ENCODE data around the gene FOS.
A peak's percentile ranks its signal among the peaks of the same experiment; 100 is the strongest.

Gene FOS

GRCh38 chr14:75292101-75292563 lies 13.5 kb downstream of the FOS start:
- H3K4me3 ChIP-seq (replicated peaks; ENCODE audit: low read depth, low read length), result no peak overlapping the region
- no peak for DNase-seq (ENCODE audit: extremely low read depth, low read depth)
- TF ChIP-seq CTCF (IDR thresholded peaks at IDR 0.05; ENCODE audit: low read depth, low read length, missing control alignments), result no peak

GRCh38 chr14:75292886-75293285 lies 14.3 kb downstream of the FOS start:
- DNase-seq (ENCODE audit: extremely low read depth, low read depth), result no peak
- H3K4me3 ChIP-seq (replicated peaks; ENCODE audit: low read depth, low read length), result no peak overlapping the region
- TF ChIP-seq CTCF (IDR thresholded peaks at IDR 0.05; ENCODE audit: low read depth, low read length, missing control alignments), result no peak

GRCh38 chr14:75293920-75294648 lies 15.5 kb downstream of the FOS start:
- no peak for TF ChIP-seq CTCF (IDR thresholded peaks at IDR 0.05; ENCODE audit: low read depth, low read length, missing control alignments)
- DNase-seq (ENCODE audit: extremely low read depth, low read depth), result no peak
- H3K4me3 ChIP-seq (replicated peaks; ENCODE audit: low read depth, low read length), result peak overlapping the region; percentile 58

- peak overlapping the region; percentile 58 for H3K4me3 ChIP-seq (replicated peaks; ENCODE audit: low read depth, low read length)
- no peak for DNase-seq (ENCODE audit: extremely low read depth, low read depth)
- TF ChIP-seq CTCF (IDR thresholded peaks at IDR 0.05; ENCODE audit: low read depth, low read length, missing control alignments), result no peak
Measured at GRCh38 chr14:75294649-75295033, 16.0 kb downstream of the FOS start.

- peak overlapping the region; percentile 58 for H3K4me3 ChIP-seq (replicated peaks; ENCODE audit: low read depth, low read length)
- no peak for TF ChIP-seq CTCF (IDR thresholded peaks at IDR 0.05; ENCODE audit: low read depth, low read length, missing control alignments)
- DNase-seq (ENCODE audit: extremely low read depth, low read depth), result no peak
Measured at GRCh38 chr14:75295061-75295461, 16.4 kb downstream of the FOS start.

- peak overlapping the region; percentile 58 for H3K4me3 ChIP-seq (replicated peaks; ENCODE audit: low read depth, low read length)
- peak; percentile 98 for TF ChIP-seq CTCF (IDR thresholded peaks at IDR 0.05; ENCODE audit: low read depth, low read length, missing control alignments)
- no peak for DNase-seq (ENCODE audit: extremely low read depth, low read depth)
Measured at GRCh38 chr14:75295491-75296345, 17.1 kb downstream of the FOS start.

All from HFF-Myc (cell line).